ENCODE data around the gene SH3GL1. TPM values are rescaled to one million over a fixed set of nuclear protein-coding genes. Genes with fewer than 3 reads are reported as not detected.

SH3GL1 gene
- total and polyA plus RNA-seq, 9 of the 15 experiments (the other 6 are each of a cell fraction or from before 2014, with no cell fraction given): 1.7 to 75.3 (median 25.7) TPM

DNA sequence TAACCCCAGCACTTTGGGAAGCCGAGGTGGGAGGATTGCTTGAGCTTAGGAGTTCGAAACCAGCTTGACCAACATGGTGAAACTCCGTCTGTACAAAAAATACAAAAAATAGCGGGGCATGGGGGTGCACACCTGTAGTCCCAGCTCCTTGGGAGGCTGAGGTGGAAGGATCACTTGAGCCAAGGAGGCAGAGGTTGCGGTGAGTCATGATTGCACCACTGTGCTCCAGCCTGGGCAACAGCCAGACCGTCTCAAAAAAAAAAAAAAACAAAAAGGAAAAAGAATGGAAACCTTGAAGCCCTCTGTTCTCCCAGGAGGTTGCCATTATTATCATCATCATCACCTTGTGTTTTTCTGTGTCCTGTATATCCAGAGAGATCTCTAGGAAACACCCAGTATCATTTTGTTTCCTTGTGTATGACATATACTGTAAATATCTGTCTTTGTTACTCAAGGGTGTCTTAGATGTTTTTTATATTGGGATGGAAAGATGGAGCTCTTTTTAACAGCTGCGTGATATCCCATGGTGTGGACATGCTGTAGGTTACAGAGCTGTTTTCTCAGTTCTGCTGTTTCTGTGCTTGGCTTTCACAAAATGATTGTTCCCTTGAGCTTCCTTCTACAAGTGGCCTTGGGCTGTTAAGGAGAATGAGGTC lies 13.9 kb upstream of the SH3GL1 start (continued):
- peak; percentile 81 for TF ChIP-seq FOSL1 (tag; conservative IDR thresholded peaks at IDR 0.05)
- no peak for TF ChIP-seq ZNF175 (CRISPR knock-in tag; IDR thresholded peaks at IDR 0.05; ENCODE audit: low read depth)
- TF ChIP-seq, protein P1, sequence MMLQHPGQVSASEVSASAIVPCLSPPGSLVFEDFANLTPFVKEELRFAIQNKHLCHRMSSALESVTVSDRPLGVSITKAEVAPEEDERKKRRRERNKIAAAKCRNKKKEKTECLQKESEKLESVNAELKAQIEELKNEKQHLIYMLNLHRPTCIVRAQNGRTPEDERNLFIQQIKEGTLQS (IDR thresholded peaks at IDR 0.05): peak; percentile 74
- TF ChIP-seq, protein P1 (CRISPR knock-in tag; conservative IDR thresholded peaks at IDR 0.05): no peak
- TF ChIP-seq, protein P2, sequence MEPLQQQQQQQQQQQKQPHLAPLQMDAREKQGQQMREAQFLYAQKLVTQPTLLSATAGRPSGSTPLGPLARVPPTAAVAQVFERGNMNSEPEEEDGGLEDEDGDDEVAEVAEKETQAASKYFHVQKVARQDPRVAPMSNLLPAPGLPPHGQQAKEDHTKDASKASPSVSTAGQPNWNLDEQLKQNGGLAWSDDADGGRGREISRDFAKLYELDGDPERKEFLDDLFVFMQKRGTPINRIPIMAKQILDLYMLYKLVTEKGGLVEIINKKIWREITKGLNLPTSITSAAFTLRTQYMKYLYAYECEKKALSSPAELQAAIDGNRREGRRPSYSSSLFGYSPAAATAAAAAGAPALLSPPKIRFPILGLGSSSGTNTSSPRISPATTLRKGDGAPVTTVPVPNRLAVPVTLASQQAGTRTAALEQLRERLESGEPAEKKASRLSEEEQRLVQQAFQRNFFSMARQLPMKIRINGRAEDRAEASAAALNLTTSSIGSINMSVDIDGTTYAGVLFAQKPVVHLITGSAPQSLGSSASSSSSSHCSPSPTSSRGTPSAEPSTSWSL (CRISPR knock-in tag; IDR thresholded peaks at IDR 0.05; ENCODE audit: borderline replicate concordance): no peak
- no peak for TF ChIP-seq ZNF561 (CRISPR knock-in tag; conservative IDR thresholded peaks at IDR 0.05)
- TF ChIP-seq CEBPG (CRISPR knock-in tag; IDR thresholded peaks at IDR 0.05): peak; percentile 50; the same call in 1 of the 2 replicates
- TF ChIP-seq CEBPG (tag; conservative IDR thresholded peaks at IDR 0.05 in 1 of 2, IDR thresholded peaks at IDR 0.05 in 1 of 2): peak in 1 of 2 experiments; percentile 41; a peak in 1 of 4 replicates
- no peak for TF ChIP-seq MTA1 (IDR thresholded peaks at IDR 0.05; ENCODE audit: borderline replicate concordance)
- no peak for TF ChIP-seq U2AF1 (optimal IDR thresholded peaks at IDR 0.05; ENCODE audit: low read depth, low read length)
- TF ChIP-seq, protein P3, sequence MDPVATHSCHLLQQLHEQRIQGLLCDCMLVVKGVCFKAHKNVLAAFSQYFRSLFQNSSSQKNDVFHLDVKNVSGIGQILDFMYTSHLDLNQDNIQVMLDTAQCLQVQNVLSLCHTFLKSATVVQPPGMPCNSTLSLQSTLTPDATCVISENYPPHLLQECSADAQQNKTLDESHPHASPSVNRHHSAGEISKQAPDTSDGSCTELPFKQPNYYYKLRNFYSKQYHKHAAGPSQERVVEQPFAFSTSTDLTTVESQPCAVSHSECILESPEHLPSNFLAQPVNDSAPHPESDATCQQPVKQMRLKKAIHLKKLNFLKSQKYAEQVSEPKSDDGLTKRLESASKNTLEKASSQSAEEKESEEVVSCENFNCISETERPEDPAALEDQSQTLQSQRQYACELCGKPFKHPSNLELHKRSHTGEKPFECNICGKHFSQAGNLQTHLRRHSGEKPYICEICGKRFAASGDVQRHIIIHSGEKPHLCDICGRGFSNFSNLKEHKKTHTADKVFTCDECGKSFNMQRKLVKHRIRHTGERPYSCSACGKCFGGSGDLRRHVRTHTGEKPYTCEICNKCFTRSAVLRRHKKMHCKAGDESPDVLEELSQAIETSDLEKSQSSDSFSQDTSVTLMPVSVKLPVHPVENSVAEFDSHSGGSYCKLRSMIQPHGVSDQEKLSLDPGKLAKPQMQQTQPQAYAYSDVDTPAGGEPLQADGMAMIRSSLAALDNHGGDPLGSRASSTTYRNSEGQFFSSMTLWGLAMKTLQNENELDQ (CRISPR knock-in tag; IDR thresholded peaks at IDR 0.05; ENCODE audit: borderline replicate concordance): no peak
- TF ChIP-seq HEY1 (CRISPR knock-in tag; IDR thresholded peaks at IDR 0.05; ENCODE audit: borderline replicate concordance): no peak
- no peak for TF ChIP-seq HLTF (IDR thresholded peaks at IDR 0.05)
- no peak for TF ChIP-seq NR2F6 (CRISPR knock-in tag; IDR thresholded peaks at IDR 0.05)

Measured in K562 (cell line).